GM23338 (cell line): Measurements from ENCODE around the gene NINL.
A peak's percentile ranks its signal among the peaks of the same experiment; 100 is the strongest.

Source experiments
- CREB1 ChIP-seq: fragments of 250-450 bp; sonication (Bioruptor Pico); IDR thresholded peaks from 2 replicates; pipeline ENCODE4 v1.5.0; 2020; ENCODE audit warnings: low read depth, mild to moderate bottlenecking, moderate library complexity
- EZH2 ChIP-seq: fragments of 200-600 bp; sonication (generic); IDR thresholded peaks from one replicate; pipeline ENCODE4 v1.8.0; 2017; ENCODE audit warnings: antibody characterized with exemption, mild to moderate bottlenecking, low read depth; ENCODE audit not compliant: unreplicated experiment
- EZH2phosphoT487 ChIP-seq: fragments of 200-600 bp; sonication (generic); IDR thresholded peaks from one replicate; pipeline ENCODE4 v1.8.1; 2018; ENCODE audit warnings: antibody characterized with exemption; ENCODE audit not compliant: unreplicated experiment
- JUNB ChIP-seq: IDR thresholded peaks from one replicate; pipeline ENCODE4 v1.6.1; 2016; ENCODE audit warnings: antibody characterized with exemption; ENCODE audit not compliant: unreplicated experiment
- NANOG ChIP-seq: IDR thresholded peaks from 2 replicates; pipeline ENCODE4 v1.6.1; 2016; ENCODE audit warnings: antibody characterized with exemption, borderline replicate concordance
- POLR2AphosphoS5 ChIP-seq: IDR thresholded peaks from 2 replicates; pipeline ENCODE4 v1.6.1; 2016; ENCODE audit warnings: antibody characterized with exemption, low read depth
- REST ChIP-seq: IDR thresholded peaks from one replicate; pipeline ENCODE4 v1.6.1; 2018; ENCODE audit warnings: antibody characterized with exemption; ENCODE audit not compliant: unreplicated experiment
- STAT1 ChIP-seq: IDR thresholded peaks from one replicate; pipeline ENCODE4 v1.6.1; 2016; ENCODE audit warnings: antibody characterized with exemption; ENCODE audit not compliant: unreplicated experiment
- ZNF114 ChIP-seq: fragments of 250-450 bp; sonication (Bioruptor Pico); IDR thresholded peaks from 2 replicates; pipeline ENCODE4 v1.5.0; 2020; ENCODE audit warnings: mild to moderate bottlenecking, moderate library complexity
- ZNF331 ChIP-seq: fragments of 250-450 bp; sonication (Bioruptor Pico); IDR thresholded peaks from 2 replicates; pipeline ENCODE4 v1.5.0; 2020; ENCODE audit warnings: low read depth, mild to moderate bottlenecking, moderate library complexity
- ZNF462 ChIP-seq: fragments of 250-450 bp; sonication (Bioruptor Pico); IDR thresholded peaks from 2 replicates; pipeline ENCODE4 v1.5.0; 2020; ENCODE audit warnings: mild to moderate bottlenecking, moderate library complexity
- TF ChIP-seq, protein P1 (sequence below), 2 experiments: fragments of 200-600 bp in 1 of 2; sonication (generic) in 1 of 2; conservative IDR thresholded peaks; 2 replicates each; pipeline versions ENCODE4 v1.5.1 to v1.6.1; 2016 to 2017; ENCODE audit warnings: antibody characterized with exemption in 2 of 2, low read depth in 2 of 2, mild to moderate bottlenecking in 2 of 2, moderate library complexity in 1 of 2
- TF ChIP-seq, protein P2 (sequence below): IDR thresholded peaks from 2 replicates; pipeline ENCODE4 v1.6.1; 2016; ENCODE audit warnings: antibody characterized with exemption

GRCh38 chr20:25470045-25470444, 115.3 kb downstream of the NINL start:
- TF ChIP-seq, protein P1, sequence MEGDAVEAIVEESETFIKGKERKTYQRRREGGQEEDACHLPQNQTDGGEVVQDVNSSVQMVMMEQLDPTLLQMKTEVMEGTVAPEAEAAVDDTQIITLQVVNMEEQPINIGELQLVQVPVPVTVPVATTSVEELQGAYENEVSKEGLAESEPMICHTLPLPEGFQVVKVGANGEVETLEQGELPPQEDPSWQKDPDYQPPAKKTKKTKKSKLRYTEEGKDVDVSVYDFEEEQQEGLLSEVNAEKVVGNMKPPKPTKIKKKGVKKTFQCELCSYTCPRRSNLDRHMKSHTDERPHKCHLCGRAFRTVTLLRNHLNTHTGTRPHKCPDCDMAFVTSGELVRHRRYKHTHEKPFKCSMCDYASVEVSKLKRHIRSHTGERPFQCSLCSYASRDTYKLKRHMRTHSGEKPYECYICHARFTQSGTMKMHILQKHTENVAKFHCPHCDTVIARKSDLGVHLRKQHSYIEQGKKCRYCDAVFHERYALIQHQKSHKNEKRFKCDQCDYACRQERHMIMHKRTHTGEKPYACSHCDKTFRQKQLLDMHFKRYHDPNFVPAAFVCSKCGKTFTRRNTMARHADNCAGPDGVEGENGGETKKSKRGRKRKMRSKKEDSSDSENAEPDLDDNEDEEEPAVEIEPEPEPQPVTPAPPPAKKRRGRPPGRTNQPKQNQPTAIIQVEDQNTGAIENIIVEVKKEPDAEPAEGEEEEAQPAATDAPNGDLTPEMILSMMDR (conservative IDR thresholded peaks at IDR 0.05; ENCODE audit: low read depth in 2 of 2): peak; percentile 78 to 91
- TF ChIP-seq POLR2AphosphoS5 (no peak), EZH2phosphoT487 (no peak), REST (no peak), ZNF462 (CRISPR knock-in tag) (no peak), EZH2 (no peak), JUNB (no peak), ZNF331 (CRISPR knock-in tag) (no peak), ZNF114 (CRISPR knock-in tag) (no peak), CREB1 (no peak), NANOG (no peak), STAT1 (no peak)
- TF ChIP-seq, protein P2, sequence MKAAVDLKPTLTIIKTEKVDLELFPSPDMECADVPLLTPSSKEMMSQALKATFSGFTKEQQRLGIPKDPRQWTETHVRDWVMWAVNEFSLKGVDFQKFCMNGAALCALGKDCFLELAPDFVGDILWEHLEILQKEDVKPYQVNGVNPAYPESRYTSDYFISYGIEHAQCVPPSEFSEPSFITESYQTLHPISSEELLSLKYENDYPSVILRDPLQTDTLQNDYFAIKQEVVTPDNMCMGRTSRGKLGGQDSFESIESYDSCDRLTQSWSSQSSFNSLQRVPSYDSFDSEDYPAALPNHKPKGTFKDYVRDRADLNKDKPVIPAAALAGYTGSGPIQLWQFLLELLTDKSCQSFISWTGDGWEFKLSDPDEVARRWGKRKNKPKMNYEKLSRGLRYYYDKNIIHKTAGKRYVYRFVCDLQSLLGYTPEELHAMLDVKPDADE: no peak
